ENCODE results near the gene SIRPD.
A peak's percentile ranks its signal among the peaks of the same experiment; 100 is the strongest.
"Not testable (repeated sequence)": the region's sequence is repeated elsewhere in the genome, so short reads cannot be mapped to it uniquely, and the experiment has no call there.

Gene SIRPD

GRCh38 chr20:1536893-1537730 is 20.4 kb downstream of the SIRPD start:
- no peak for DNase-seq

GRCh38 chr20:1535420-1536175 is 21.9 kb downstream of the SIRPD start:
- no peak for DNase-seq

GRCh38 chr20:1534526-1534925 is 23.0 kb downstream of the SIRPD start:
- DNase-seq: no peak

GRCh38 chr20:1533059-1533458 is 24.4 kb downstream of the SIRPD start:
- no peak for DNase-seq

GRCh38 chr20:1528811-1529210 is 28.7 kb downstream of the SIRPD start:
- no peak for DNase-seq

GRCh38 chr20:1527923-1528322 is 29.6 kb downstream of the SIRPD start:
- no peak for DNase-seq

GRCh38 chr20:1526896-1527295 is 30.6 kb downstream of the SIRPD start:
- no peak for DNase-seq

- DNase-seq: no peak
Measured at GRCh38 chr20:1526310-1526709, 31.2 kb downstream of the SIRPD start.

GRCh38 chr20:1524004-1524403 is 33.5 kb downstream of the SIRPD start:
- no peak for DNase-seq

- DNase-seq: no peak
Measured at GRCh38 chr20:1517010-1517409, 40.5 kb downstream of the SIRPD start.

GRCh38 chr20:1513801-1514200 is 43.7 kb downstream of the SIRPD start:
- DNase-seq: no peak

- DNase-seq: no peak
Measured at GRCh38 chr20:1509237-1509636, 48.3 kb downstream of the SIRPD start.

- DNase-seq: no peak
Measured at GRCh38 chr20:1508574-1508973, 48.9 kb downstream of the SIRPD start.

GRCh38 chr20:1507276-1507675 is 50.2 kb downstream of the SIRPD start:
- DNase-seq: no peak

GRCh38 chr20:1505871-1506270 is 51.6 kb downstream of the SIRPD start:
- DNase-seq: no peak

GRCh38 chr20:1505361-1505760 is 52.1 kb downstream of the SIRPD start:
- no peak for DNase-seq

GRCh38 chr20:1503564-1504227 is 53.8 kb downstream of the SIRPD start:
- peak; percentile 70 for DNase-seq

- no peak for DNase-seq
Measured at GRCh38 chr20:1500496-1500895, 57.0 kb downstream of the SIRPD start.

GRCh38 chr20:1499528-1500420 is 57.7 kb downstream of the SIRPD start:
- no peak for DNase-seq

- not testable (repeated sequence) for DNase-seq
Measured at GRCh38 chr20:1497371-1497770, 60.1 kb downstream of the SIRPD start.

GRCh38 chr20:1496930-1497329 is 60.6 kb downstream of the SIRPD start:
- no peak for DNase-seq

GRCh38 chr20:1494436-1494835 is 63.1 kb downstream of the SIRPD start:
- no peak for DNase-seq

- no peak for DNase-seq
Measured at GRCh38 chr20:1493536-1493935, 64.0 kb downstream of the SIRPD start.

Measured in NCI-H446 treated with DMSO at 0.1 percent for 48 hours (cell line).